Loucy (cell line): ENCODE data around the gene OLA1.

Source experiments
- EZH2phosphoT487 ChIP-seq: fragments of 200-600 bp; IDR thresholded peaks from 2 replicates; pipeline ENCODE4 v1.6.1; 2018; ENCODE audit warnings: antibody characterized with exemption, mild to moderate bottlenecking, moderate library complexity, borderline replicate concordance
- TF ChIP-seq, protein P1 (sequence below): fragments of 200-600 bp; sonication (generic); conservative IDR thresholded peaks from 2 replicates; pipeline ENCODE4 v1.5.1; 2014; ENCODE audit warnings: mild to moderate bottlenecking, antibody characterized with exemption, low read length

- TF ChIP-seq, protein P1, sequence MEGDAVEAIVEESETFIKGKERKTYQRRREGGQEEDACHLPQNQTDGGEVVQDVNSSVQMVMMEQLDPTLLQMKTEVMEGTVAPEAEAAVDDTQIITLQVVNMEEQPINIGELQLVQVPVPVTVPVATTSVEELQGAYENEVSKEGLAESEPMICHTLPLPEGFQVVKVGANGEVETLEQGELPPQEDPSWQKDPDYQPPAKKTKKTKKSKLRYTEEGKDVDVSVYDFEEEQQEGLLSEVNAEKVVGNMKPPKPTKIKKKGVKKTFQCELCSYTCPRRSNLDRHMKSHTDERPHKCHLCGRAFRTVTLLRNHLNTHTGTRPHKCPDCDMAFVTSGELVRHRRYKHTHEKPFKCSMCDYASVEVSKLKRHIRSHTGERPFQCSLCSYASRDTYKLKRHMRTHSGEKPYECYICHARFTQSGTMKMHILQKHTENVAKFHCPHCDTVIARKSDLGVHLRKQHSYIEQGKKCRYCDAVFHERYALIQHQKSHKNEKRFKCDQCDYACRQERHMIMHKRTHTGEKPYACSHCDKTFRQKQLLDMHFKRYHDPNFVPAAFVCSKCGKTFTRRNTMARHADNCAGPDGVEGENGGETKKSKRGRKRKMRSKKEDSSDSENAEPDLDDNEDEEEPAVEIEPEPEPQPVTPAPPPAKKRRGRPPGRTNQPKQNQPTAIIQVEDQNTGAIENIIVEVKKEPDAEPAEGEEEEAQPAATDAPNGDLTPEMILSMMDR = no peak
- TF ChIP-seq EZH2phosphoT487 = no peak
Observed at GRCh38 chr2:174245065-174245464, 3.3 kb downstream of the OLA1 start.
